NCI-H460 (cell line): ENCODE data around the gene NPNT. TPM values are rescaled to one million over a fixed set of nuclear protein-coding genes. Genes with fewer than 3 reads are reported as not detected.
A peak's percentile ranks its signal among the peaks of the same experiment; 100 is the strongest.

Experiments
- DNase-seq: peaks from one replicate; pipeline ENCODE4 v3.0.0-alpha.2; 2016; ENCODE audit warnings: low read depth; ENCODE audit errors: extremely low read depth
- total RNA-seq: library from RNA; depleted of rRNA; stranded (reverse); fragments of >200 nt; shearing (Covaris generic); gene quantifications from 2 replicates; pipeline ENCODE4 v1.2.3, GENCODE V29; 2014

Gene NPNT
- total RNA-seq, 1 experiment from 2014 or later: 0.12 TPM

GRCh38 chr4:105967058-105967658 lies 71.9 kb downstream of the NPNT start:
- no peak for DNase-seq

- DNase-seq: no peak
Measured at GRCh38 chr4:105969575-105969974, 74.3 kb downstream of the NPNT start.

DNA sequence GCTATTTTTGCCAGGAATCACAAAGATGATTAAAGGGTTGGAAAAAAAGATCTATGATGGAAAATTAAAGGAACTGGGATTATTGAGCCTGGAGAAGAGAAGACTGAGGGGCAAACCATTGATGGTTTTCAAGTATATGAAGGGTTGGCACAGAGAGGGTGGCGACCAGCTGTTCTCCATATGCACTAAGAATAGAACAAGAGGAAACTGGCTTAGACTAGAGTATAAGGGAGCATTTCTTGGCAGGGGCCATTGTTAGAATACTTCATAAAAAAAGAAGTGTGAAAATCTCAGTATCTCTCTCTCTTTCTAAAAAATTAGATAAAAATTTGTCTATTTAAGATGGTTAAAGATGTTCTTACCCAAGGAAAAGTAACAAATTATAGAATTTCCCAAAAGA lies 75.1 kb downstream of the NPNT start:
- no peak for DNase-seq

DNA sequence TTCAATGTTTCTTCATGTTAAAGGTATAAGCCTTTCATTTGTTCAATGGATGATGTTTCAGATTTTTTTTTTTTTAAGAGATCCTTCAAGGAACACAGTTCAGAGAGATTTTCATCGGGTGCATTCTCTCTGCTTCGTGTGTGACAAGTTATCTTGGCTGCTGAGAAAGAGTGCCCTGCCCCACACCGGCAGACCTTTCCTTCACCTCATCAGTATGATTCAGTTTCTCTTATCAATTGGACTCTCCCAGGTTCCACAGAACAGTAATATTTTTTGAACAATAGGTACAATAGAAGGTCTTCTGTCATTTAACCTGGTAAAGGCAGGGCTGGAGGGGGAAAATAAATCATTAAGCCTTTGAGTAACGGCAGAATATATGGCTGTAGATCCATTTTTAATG lies 75.8 kb downstream of the NPNT start:
- no peak for DNase-seq

DNA sequence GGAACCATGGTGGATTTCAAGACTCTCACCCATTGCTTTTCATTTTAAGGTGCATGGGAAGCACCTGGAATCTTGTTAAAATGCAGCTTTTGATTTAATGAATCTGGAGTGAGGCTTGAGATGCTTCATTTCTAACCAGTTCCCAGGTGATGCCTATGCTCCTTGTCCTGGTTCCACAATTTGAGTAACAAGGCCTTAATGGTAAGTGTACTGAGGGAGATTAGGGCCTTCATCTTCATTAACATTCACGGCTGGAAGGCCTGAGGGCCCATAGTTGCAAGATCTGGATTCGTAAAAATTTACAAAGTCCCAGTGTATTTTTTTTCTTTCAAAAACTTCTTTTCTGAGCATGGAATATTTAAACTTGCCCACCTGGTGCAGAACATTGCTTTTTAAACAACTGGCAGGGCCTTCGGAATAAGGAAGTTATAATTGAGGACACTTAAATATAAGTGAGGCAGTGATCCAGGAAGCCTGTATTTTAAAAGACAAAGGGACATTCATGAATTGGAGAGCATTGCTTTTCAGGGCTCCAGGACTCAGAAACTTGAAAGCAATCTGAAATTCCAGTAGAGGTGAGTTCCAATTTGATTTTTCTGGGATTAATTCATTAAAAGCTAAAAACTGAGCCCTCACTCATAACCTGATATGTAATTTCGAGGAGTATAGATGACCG lies 77.8 kb downstream of the NPNT start:
- no peak for DNase-seq

DNA sequence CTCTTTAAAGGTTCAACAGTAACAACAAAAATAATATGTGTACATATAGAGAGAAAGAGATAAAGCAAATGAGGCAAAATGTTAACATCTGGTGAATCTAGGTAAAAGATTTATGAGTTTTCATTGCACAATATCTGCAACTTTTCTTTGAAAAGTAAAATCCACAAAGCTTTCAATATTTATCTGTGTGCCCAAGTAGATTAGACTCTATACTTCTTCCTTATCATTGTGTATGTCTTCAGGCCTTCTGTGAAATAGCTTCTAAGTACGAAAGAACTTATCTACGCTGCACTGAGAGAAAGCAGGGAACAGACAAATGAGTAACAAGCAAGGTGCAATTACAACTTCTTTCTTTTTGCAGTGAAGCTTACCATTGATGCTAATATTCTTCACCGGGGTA lies 81.6 kb downstream of the NPNT start:
- DNase-seq: no peak

DNA sequence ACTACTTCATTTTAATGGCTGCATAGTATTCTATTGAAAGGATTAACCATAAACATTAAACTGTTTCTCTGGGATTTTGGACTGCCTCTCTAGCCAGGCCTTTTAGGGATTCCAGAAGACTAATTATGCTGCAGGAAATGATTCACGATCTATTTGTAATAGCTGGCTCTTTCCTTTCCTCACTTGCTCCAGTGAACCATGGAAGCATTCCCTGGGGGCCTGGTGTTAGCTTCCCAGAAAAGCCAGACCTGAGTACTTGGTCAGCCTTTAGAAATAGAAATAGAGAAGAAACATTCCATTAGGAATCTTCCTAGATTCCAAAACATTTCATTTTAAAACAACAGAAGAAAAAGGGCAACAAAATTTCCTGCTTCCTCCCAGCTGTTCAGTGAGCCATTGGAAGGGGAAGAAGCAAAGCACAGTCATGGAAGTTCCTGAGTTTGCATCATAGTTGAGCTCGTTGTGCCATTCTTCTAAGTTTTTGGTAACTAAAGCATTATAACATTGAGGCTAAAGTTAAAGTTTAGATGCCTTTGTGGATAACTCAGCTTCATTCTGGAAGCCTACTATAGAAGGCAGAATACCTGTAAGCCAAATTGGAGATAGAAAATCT lies 83.5 kb downstream of the NPNT start:
- DNase-seq: no peak

DNA sequence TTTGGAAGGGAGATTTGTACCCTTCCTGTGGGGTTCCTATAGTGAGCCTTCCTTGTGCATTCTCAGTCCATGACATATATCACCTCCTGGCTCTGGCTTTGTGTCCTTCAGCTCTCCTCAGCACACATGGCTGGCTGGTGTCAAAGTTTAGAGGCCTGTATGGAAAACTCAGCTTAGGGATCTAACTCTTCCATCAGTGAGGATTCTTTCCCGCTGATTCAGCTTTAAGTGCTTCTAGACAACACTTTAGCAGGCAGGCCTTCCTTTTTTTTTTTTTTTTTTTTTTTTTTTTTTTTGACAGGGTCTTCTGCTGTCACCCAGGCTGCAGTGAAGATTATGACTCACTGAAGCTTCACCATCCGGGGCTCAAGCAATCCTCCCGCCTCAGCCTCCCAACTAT lies 84.2 kb downstream of the NPNT start:
- no peak for DNase-seq

DNA sequence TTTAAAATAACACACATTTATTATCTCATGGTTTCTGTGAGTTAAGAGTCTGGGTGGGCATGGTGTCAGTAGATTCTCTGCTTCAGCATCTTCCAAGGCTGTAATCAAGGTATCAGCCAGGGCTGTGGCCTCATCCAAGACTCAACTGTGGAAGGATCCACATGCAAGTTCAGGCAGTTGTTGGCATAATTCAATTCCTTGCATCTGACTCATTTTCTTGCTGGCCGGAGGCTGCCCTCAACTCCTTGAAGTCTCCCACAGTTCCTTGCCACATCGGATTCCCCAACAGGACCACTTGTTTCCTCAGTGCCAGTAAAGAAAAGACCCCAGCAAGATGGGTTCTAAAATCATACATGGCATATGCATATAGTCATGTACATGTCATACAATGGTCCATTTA lies 93.4 kb downstream of the NPNT start:
- no peak for DNase-seq

- DNase-seq: peak; percentile 26
Measured at GRCh38 chr4:105989485-105990242, 94.4 kb downstream of the NPNT start.

GRCh38 chr4:105990933-105991332 lies 95.7 kb downstream of the NPNT start:
- DNase-seq: no peak

- DNase-seq: no peak
Measured at GRCh38 chr4:105991726-105992125, 96.5 kb downstream of the NPNT start.

GRCh38 chr4:105992641-105993305 lies 97.5 kb downstream of the NPNT start:
- no peak for DNase-seq

DNA sequence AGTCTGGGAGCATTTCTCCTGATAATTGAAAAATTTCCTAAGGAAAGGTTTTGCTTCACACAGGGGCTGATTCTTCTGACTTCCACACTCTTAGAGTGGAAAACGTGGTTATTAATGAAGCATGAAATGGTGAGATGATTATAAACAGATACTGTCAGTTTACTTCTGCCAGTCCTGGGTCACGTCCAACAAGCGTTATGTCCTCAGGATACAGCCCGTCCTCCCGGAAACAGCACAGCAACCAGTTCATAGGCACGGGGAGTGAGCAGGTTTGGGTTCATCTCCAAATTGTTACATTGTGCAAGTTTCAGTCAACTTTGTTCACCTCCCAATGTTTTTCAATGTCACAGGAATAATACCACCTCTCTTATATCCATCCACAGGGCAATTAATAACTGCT lies 98.8 kb downstream of the NPNT start:
- no peak for DNase-seq

- DNase-seq: no peak
Measured at GRCh38 chr4:105994841-105995501, 99.7 kb downstream of the NPNT start.

DNA sequence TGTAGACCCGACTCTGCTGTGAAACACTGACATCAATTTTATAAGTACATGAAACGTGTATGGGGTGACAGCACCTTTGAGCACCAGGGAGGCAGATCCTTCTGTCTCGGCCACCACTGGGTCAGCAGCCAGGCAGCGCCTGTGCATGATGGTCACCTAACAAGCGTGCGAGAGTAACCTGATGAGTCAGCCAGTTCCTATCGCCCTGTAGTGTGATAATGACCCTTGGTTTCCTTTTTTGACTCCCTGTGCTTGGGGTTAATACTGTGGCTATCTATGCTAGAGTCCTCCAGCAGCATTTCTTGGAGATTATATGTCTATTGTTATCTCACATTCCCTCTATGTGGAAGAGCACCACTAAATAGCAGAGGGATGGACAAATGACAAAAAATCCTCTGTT lies 101.6 kb downstream of the NPNT start:
- no peak for DNase-seq

- DNase-seq: no peak
Measured at GRCh38 chr4:105998171-105999063, 103.1 kb downstream of the NPNT start.

DNA sequence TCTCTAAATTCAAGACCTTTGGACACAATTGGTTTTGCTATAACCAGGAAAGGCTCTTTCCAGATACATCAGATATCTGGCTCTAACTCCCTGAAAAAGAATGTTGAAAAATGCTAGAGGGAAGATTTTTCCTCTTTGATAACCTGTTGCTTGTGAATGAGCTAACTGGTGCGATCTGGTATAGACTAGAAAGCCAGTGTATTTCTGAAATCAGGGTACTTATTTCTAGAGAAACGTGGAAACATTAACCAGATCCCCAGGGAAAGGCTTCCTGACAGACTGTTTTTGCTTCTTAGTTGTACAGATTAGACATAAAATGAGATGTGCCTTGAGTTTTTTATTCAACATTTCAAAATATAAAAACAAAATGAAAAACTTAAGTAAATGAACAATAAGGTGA lies 107.7 kb downstream of the NPNT start:
- DNase-seq: no peak

- DNase-seq: no peak
Measured at GRCh38 chr4:106010761-106011160, 115.5 kb downstream of the NPNT start.

- DNase-seq: no peak
Measured at GRCh38 chr4:106011387-106011786, 116.1 kb downstream of the NPNT start.
